ENCODE measurements around the gene LAG3.

The LAG3 gene

GRCh38 chr12:6772331-6772695 is at the start of gene LAG3:
Gene LAG3 (plus strand): TSS chr12:6772520. CDS start chr12:6772853, 333 bp downstream.
- H3K27ac ChIP-seq: no peak within 1 kb of the TSS
- TF ChIP-seq ZFX (IDR thresholded peaks at IDR 0.05): no peak
- TF ChIP-seq CTCF (conservative IDR thresholded peaks at IDR 0.05): no peak

GRCh38 chr12:6722863-6723262 is 49.5 kb upstream of the LAG3 start:
- TF ChIP-seq ZFX (IDR thresholded peaks at IDR 0.05) (no peak), CTCF (conservative IDR thresholded peaks at IDR 0.05) (no peak)
- no peak overlapping the region for H3K27ac ChIP-seq

GRCh38 chr12:6723607-6724408 is 48.5 kb upstream of the LAG3 start, which contains the start of gene COPS7A:
Gene COPS7A (plus strand): TSS chr12:6724046. CDS start chr12:6724657, 611 bp downstream.
- TF ChIP-seq CTCF (conservative IDR thresholded peaks at IDR 0.05) (no peak), ZFX (IDR thresholded peaks at IDR 0.05) (no peak)
- H3K27ac ChIP-seq: peak within 1 kb of the TSS; percentile 82

GRCh38 chr12:6724409-6724797 is 47.9 kb upstream of the LAG3 start:
- peak overlapping the region; percentile 82 for H3K27ac ChIP-seq
- TF ChIP-seq CTCF (conservative IDR thresholded peaks at IDR 0.05): no peak
- TF ChIP-seq ZFX (IDR thresholded peaks at IDR 0.05): no peak

- TF ChIP-seq CTCF (conservative IDR thresholded peaks at IDR 0.05): no peak
- TF ChIP-seq ZFX (IDR thresholded peaks at IDR 0.05): no peak
- peak overlapping the region; percentile 82 for H3K27ac ChIP-seq
These were observed 47.0 kb upstream of the LAG3 start for GRCh38 chr12:6725350-6725749.

GRCh38 chr12:6729186-6729585 is 43.1 kb upstream of the LAG3 start:
- TF ChIP-seq ZFX (IDR thresholded peaks at IDR 0.05) (no peak), CTCF (conservative IDR thresholded peaks at IDR 0.05) (no peak)
- no peak overlapping the region for H3K27ac ChIP-seq

GRCh38 chr12:6730169-6730568 is 42.2 kb upstream of the LAG3 start:
- H3K27ac ChIP-seq: no peak overlapping the region
- TF ChIP-seq CTCF (conservative IDR thresholded peaks at IDR 0.05) (no peak), ZFX (IDR thresholded peaks at IDR 0.05) (no peak)
